22Rv1 (cell line): ENCODE results near the gene TRAPPC6A.

Experiments
- H3K27ac ChIP-seq: fragments of 450-650 bp; 2 replicates; pipeline ENCODE4 v1.5.1; 2017
- CTCF ChIP-seq: fragments of 450-650 bp; IDR thresholded peaks from 2 replicates; pipeline ENCODE4 v1.5.1; 2017; ENCODE audit warnings: mild to moderate bottlenecking
- ZFX ChIP-seq: fragments of 450-650 bp; IDR thresholded peaks from 2 replicates; pipeline ENCODE4 v1.6.1; 2017; ENCODE audit warnings: antibody characterized with exemption, borderline replicate concordance

The TRAPPC6A gene

DNA sequence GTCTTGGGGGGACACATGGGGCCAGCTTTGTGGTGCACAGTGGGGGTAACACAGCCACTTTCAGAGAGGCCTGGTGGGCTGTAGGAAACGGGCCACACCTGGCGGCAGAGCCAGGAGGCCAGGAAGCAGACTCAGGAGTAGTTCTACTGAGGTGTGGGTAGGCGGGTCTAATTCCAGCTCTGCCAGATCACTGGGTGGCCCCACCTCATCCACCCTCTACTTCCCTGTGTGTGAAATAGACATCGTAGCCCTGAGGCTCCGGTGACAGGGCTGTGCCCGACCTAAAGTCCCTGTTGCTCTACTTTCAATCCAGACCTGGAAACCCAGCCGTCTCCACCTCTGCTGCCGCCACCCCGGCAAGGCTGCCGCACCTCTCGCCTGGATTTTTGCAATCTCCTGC lies 21.3 kb downstream of the TRAPPC6A start:
- no peak for TF ChIP-seq ZFX
- TF ChIP-seq CTCF, result no peak
- no peak overlapping the region for H3K27ac ChIP-seq

GRCh38 chr19:45156011-45156630 lies 21.9 kb downstream of the TRAPPC6A start:
- TF ChIP-seq ZFX (no peak), CTCF (no peak)
- H3K27ac ChIP-seq, result no peak overlapping the region

GRCh38 chr19:45154064-45154827 lies 23.8 kb downstream of the TRAPPC6A start:
- TF ChIP-seq CTCF, result no peak
- TF ChIP-seq ZFX, result no peak
- no peak overlapping the region for H3K27ac ChIP-seq

DNA sequence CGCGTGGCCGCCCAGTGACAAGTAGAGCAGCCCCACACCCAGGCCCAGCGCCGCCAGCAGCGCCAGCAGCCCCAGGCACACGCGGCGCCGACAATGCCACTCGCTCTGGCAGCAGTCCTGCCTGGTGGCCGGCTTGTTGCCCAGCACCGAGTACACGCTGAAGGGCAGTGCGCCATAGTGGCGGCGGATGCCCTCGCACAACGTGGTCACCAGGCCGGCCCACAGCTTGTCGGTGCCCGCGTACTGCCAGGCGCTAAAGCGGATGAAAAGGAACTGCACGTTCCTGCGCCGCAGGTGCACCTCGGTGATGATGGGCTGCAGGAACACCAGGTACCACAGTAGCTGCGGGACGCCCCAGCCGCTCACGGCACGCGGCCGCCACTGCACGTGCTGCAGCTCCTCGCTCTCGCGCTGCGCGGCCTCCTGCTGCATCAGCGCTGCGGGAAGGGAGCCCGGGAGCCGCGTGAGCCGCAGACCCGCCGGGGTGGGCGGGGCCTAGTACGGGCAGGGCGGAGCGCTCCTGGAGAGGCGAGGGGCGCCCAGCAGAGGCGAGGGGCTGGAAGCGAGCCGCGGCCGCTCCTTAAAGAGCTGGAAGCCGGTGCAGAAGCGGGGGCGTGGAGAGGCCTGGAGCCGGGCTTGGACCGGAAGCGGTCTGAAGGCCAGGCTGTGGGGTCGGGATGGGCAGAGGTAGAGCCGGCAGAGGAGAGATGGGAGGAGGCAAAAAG lies 24.5 kb downstream of the TRAPPC6A start:
- TF ChIP-seq ZFX, result no peak
- no peak for TF ChIP-seq CTCF
- H3K27ac ChIP-seq, result no peak overlapping the region

GRCh38 chr19:45152504-45153338 lies 25.3 kb downstream of the TRAPPC6A start:
- H3K27ac ChIP-seq, result no peak overlapping the region
- no peak for TF ChIP-seq ZFX

- TF ChIP-seq CTCF (no peak), ZFX (no peak)
- no peak overlapping the region for H3K27ac ChIP-seq
These were observed 26.1 kb downstream of the TRAPPC6A start for GRCh38 chr19:45151821-45152503.

DNA sequence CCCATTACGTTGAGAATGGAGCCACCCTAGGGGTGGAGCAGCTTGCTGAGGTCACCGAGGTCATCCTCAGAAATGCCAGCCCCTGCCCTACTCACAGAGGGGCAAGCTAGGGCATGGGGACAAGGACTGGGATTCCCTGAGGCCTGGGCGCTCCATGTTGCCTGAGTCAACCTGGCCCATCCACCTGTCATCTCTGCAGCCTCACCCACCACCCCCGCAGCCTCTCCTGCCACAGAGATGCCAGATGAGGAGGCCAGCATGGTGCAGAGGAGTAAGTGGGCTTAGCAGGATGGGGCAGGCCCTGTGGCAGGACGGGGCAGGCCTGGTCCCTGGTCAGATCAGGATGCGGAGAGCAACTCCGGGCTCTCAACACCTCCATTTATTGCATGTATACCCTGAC lies 26.7 kb downstream of the TRAPPC6A start:
- no peak for TF ChIP-seq CTCF
- TF ChIP-seq ZFX, result no peak
- H3K27ac ChIP-seq, result no peak overlapping the region
